ENCODE results near the gene TMEM120B.

DNA sequence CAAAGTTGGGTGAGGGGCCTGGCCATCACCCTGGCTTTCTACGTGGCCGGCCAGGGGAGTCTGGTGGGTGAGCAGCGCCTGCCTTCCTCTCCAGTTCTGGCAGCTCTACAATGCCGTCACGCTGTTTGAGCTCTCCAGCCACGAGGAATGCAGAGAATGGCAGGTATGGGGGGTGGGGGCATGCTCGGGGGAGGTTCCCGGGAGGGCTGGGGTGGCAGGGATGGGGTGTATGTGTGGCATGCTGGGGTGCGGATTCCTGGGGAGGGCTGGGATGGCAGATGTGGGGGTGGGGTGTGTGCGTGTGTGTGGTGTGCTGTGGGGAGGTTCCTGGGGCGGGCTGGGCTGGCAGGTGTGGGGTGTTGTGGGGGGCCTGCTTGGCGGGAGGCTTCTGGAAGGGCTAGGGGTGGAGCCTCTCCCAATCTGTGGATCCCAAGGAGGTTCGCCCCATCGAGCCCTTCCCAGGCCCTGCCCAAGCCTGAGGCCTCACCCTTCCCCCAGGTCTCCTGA lies 62.5 kb downstream of the TMEM120B start:
- TF ChIP-seq POLR2AphosphoS5 (IDR thresholded peaks at IDR 0.05; ENCODE audit: low read depth, low read length): no peak
- no peak for TF ChIP-seq POLR2A (IDR thresholded peaks at IDR 0.05; ENCODE audit: low read depth, low read length)
- no peak for TF ChIP-seq SPI1 (IDR thresholded peaks at IDR 0.05; ENCODE audit: low read depth, low read length)
- TF ChIP-seq TAF1 (IDR thresholded peaks at IDR 0.05; ENCODE audit: low read depth, low read length): no peak
- TF ChIP-seq POU2F2 (IDR thresholded peaks at IDR 0.05; ENCODE audit: low read depth, low read length): no peak
